ENCODE measurements around the gene MLXIP.

Gene MLXIP

GRCh38 chr12:122080149-122081082 is 1.9 kb downstream of the MLXIP start:
- no peak for DNase-seq

GRCh38 chr12:122081083-122081696 is 2.6 kb downstream of the MLXIP start:
- DNase-seq, result no peak

- DNase-seq, result no peak
These were observed 3.2 kb downstream of the MLXIP start for GRCh38 chr12:122081697-122082221.

GRCh38 chr12:122082621-122083356 is 4.2 kb downstream of the MLXIP start:
- no peak for DNase-seq

GRCh38 chr12:122084857-122085405 is 6.4 kb downstream of the MLXIP start:
- no peak for DNase-seq

- no peak for DNase-seq
These were observed 7.0 kb downstream of the MLXIP start for GRCh38 chr12:122085591-122085990.

GRCh38 chr12:122086116-122086515 is 7.6 kb downstream of the MLXIP start:
- no peak for DNase-seq

- no peak for DNase-seq
These were observed 8.2 kb downstream of the MLXIP start for GRCh38 chr12:122086641-122087285.

GRCh38 chr12:122087431-122088178 is 9.0 kb downstream of the MLXIP start:
- DNase-seq, result peak; percentile 68

- DNase-seq, result no peak
These were observed 9.7 kb downstream of the MLXIP start for GRCh38 chr12:122088179-122088810.

- no peak for DNase-seq
These were observed 10.5 kb downstream of the MLXIP start for GRCh38 chr12:122089077-122089476.

- DNase-seq, result no peak
These were observed 12.4 kb downstream of the MLXIP start for GRCh38 chr12:122090759-122091515.

GRCh38 chr12:122093098-122093883 is 14.7 kb downstream of the MLXIP start:
- no peak for DNase-seq

GRCh38 chr12:122094137-122094734 is 15.7 kb downstream of the MLXIP start:
- no peak for DNase-seq

- DNase-seq, result peak; percentile 57
These were observed 16.4 kb downstream of the MLXIP start for GRCh38 chr12:122094735-122095631.

GRCh38 chr12:122096014-122096413 is 17.5 kb downstream of the MLXIP start:
- no peak for DNase-seq

- no peak for DNase-seq
These were observed 18.1 kb downstream of the MLXIP start for GRCh38 chr12:122096591-122097149.

GRCh38 chr12:122097584-122097926 is 19.0 kb downstream of the MLXIP start:
- no peak for DNase-seq
